Cardiac fibroblast (primary cell): ENCODE measurements around the gene SAA4.

Experiments
- DNase-seq, 2 donors: peaks; one replicate each; pipeline versions ENCODE4 v3.0.0 to v3.0.0-alpha.2; 2010; ENCODE audit warnings: low read depth in 2 of 2
- H3K4me3 ChIP-seq, 2 donors: replicated peaks in 1 of 2; 1 replicate in 1 of 2; 2 replicates in 1 of 2; pipeline ENCODE4 v1.5.1; 2011; ENCODE audit warnings: low read depth in 2 of 2, low read length in 2 of 2, mild to moderate bottlenecking in 2 of 2, moderate library complexity in 1 of 2
- CTCF ChIP-seq: IDR thresholded peaks from one replicate; pipeline ENCODE4 v1.5.1; 2011; ENCODE audit warnings: low read depth, mild to moderate bottlenecking, low read length, inconsistent platforms

SAA4 gene

GRCh38 chr11:18229501-18229900 is 7.1 kb downstream of the SAA4 start:
- H3K4me3 ChIP-seq: no peak overlapping the region
- TF ChIP-seq CTCF: no peak
- DNase-seq: no peak

GRCh38 chr11:18225913-18226312 is 10.7 kb downstream of the SAA4 start:
- no peak for TF ChIP-seq CTCF
- no peak overlapping the region for H3K4me3 ChIP-seq
- DNase-seq: no peak

GRCh38 chr11:18223591-18224387 is 12.8 kb downstream of the SAA4 start:
- TF ChIP-seq CTCF: no peak

GRCh38 chr11:18222814-18223421 is 13.7 kb downstream of the SAA4 start:
- DNase-seq: no peak
- no peak for TF ChIP-seq CTCF
- no peak overlapping the region for H3K4me3 ChIP-seq

More at GRCh38 chr11:18223591-18224387, 12.8 kb downstream of the SAA4 start:
- no peak for DNase-seq
- H3K4me3 ChIP-seq: no peak overlapping the region

GRCh38 chr11:18221274-18221876 is 15.2 kb downstream of the SAA4 start:
- no peak overlapping the region for H3K4me3 ChIP-seq
- no peak for TF ChIP-seq CTCF
- no peak for DNase-seq

GRCh38 chr11:18209058-18209457 is 27.5 kb downstream of the SAA4 start:
- no peak overlapping the region for H3K4me3 ChIP-seq
- no peak for DNase-seq
- TF ChIP-seq CTCF: no peak
